GM12872 (cell line): ENCODE measurements around the gene CACNA2D1.

Experiments
- CTCF ChIP-seq: IDR thresholded peaks from 3 replicates; pipeline ENCODE4 v1.5.1; 2011; ENCODE audit warnings: low read depth, mild to moderate bottlenecking, low read length, moderate library complexity; ENCODE audit not compliant: insufficient read depth

Gene CACNA2D1

GRCh38 chr7:82293467-82293866, 150.1 kb downstream of the CACNA2D1 start:
- TF ChIP-seq CTCF = no peak

GRCh38 chr7:82291931-82292330, 151.6 kb downstream of the CACNA2D1 start:
- no peak for TF ChIP-seq CTCF

GRCh38 chr7:82289889-82290288, 153.7 kb downstream of the CACNA2D1 start:
- TF ChIP-seq CTCF = no peak

GRCh38 chr7:82289152-82289535, 154.4 kb downstream of the CACNA2D1 start:
- no peak for TF ChIP-seq CTCF

GRCh38 chr7:82286798-82287140, 156.8 kb downstream of the CACNA2D1 start:
- no peak for TF ChIP-seq CTCF

DNA sequence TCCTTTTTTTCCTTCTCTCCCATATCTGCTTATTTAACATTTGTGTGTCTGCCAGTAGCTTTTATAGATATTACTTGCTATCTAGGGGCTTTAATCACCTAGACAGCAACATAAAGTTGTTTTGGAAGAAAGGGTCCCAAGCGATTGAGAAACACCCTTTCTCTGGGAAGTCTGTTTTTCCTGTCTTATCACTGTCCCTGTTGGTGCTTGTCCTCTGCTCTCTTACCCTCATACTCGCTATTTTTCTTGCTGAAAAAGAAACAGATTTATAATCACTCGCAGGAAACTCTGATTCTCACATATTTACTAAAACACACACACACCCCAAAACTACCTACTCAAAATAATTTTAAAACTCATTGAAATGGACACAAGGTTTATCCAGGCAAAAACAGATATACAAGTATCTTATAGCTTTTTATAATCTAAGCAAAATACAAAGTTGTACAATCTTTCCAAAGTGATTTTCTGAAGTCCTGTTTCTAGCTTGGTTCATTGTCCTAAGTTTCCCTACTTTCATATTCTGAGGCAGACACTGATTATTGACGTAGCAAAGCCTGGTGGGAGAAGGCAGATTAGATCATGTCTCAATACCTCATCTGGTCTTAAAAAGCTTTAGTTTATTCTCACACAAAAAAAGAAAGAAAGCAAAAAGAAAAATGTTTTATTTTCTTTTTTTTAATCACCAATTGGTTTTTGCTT, 157.3 kb downstream of the CACNA2D1 start:
- TF ChIP-seq CTCF = no peak

DNA sequence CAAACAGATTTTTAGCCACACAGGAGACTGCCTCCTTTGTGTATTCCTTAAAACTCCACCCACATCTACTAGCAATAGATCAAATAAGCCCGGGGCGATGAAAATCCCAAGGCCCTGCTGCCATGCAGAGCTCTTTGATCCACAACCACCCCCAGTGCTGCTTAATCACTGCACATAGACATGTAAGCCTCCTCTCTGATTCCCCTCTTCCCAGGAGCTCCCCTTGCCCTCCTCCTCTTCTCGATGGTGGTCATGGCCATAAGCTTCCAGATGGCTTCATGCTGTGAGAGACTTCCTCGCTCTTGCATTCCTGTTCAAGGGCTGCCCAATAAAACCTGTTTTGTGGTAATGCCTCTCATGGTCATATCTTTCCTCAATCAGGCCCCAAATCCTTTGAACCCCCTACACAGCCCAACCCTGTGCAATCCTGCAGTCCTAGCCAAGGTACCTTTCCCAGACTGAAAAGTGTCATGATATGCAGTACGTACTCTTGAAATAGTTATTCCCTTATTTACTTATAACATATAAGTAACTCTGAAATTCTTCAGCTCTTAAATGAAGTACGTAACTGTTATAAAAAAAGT, 158.5 kb downstream of the CACNA2D1 start:
- TF ChIP-seq CTCF = no peak
